Occipital lobe (tissue), 2 donors: ENCODE data around the gene MYH15. TPM values are rescaled to one million over a fixed set of nuclear protein-coding genes. Genes with fewer than 3 reads are reported as not detected.

Experiments used
- DNase-seq: peaks from one replicate; lab custom pipeline; 2025; lab: John Stamatoyannopoulos, UW
- total RNA-seq: library from RNA; depleted of rRNA; stranded (reverse); fragments of >200 nt; gene quantifications from one replicate; pipeline ENCODE4 v1.2.3, GENCODE V29; 2014

The MYH15 gene
- total RNA-seq, 1 donor from 2014 or later: 0.31 TPM

DNA sequence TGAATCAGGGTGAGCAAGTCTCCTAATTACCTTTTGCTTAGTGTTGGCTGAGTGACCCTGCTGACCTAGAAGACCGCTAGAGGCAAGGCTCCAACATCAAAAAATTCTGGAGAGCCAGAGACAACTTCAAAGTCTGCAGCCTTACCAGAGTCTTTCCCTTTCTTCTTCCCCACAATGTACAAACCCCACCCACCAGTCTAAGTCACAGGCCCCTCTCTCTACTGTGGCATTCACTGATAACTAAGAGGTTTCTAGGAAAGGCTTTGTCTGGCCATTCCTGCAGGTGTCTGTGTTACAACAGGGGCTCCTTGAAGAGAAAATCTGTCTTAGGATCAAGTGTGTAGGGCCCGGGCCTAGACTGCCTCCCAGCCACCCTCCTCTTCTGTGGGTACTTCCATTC, 525 bp downstream of the MYH15 start:
- no peak for DNase-seq

DNA sequence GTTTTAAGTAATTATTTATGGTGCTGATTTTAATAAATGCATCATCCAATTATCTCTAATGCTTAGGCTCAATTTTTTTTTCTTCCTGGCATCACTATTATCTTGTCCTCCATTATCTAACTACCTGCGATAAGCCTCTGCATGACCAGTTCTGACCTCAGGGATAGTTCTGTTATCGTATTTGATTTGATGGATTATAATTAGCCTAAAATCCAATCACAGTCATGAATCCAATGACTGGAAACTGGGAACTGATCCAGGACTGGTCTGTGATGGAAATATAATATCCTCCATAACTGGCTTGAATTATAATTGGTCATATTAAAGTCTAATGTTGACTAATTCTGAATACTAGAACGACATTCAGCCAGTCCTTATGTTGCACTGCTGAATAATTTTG, 1.1 kb downstream of the MYH15 start:
- DNase-seq: no peak

DNA sequence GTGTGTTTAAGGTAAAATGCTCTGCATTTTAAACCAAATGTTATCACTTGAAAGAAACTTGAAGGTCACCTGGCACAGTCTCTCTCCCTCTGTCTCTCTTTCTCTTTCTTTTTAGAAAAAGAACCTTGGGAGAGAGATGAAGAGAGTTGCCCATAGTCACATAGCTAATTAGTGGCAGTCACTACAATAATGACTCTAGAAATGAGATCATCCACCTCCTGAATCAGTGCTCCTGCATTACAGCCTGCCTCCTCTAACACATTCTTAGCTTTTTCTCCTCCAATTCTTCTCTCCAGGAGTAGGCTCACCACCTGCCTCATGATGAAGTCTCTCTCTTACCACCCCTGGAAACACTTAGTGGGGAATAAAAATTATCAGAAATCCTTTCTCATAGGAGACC, 2.5 kb downstream of the MYH15 start:
- no peak for DNase-seq

DNA sequence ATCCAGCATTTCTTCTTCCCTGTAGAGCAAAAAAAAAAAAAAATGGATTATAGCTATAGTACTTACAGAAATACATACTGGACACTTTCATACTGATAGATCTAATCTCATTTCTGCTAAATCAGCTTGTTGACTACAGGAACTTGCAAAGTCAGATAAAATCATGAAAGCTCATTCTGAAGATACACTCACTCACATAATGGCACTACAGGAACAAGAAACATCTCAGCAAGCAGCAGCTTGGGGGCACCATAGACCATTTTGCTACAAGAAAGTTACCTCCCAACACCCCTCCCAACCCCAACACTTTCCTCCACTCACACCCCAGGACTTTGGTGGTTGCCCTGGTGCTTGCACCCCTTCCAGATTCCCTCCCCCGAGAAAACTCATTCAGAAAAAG, 4.6 kb downstream of the MYH15 start:
- no peak for DNase-seq

DNA sequence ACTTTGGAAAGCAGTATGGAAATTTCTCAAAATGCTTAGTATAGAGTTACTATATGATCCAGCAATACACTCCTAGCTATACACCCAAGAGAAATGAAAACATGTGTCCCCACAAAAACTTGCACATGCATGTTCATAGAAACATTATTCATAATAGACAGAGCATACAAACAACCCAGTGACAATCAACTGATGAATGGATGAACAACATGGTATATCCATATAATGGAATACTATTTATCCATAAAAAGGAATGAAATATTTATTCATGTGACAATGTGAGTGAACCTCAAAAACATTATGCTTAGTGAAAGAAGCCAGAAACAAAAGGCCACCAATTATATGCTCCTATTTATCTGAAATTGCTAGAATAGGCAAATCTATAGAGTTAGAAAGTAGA, 6.7 kb downstream of the MYH15 start:
- no peak for DNase-seq

DNA sequence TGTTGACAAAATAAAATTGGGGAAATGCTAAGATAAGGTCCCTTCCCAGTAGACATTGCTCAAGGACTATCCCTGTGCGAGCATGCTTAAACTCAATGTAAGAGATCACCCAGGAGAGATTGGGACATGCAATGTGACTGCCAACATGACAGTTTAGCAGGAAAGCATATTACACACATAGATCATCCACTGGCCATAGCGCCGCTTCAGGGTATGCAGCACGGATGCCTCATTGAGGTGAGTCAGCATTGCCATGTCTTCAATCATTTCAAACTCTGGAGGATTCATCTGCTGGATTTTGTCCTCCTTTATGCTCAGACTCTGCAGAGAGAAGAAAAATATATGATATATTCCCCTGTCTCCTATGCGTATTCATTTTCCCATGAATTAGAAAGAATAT, 8.9 kb downstream of the MYH15 start:
- DNase-seq: no peak

DNA sequence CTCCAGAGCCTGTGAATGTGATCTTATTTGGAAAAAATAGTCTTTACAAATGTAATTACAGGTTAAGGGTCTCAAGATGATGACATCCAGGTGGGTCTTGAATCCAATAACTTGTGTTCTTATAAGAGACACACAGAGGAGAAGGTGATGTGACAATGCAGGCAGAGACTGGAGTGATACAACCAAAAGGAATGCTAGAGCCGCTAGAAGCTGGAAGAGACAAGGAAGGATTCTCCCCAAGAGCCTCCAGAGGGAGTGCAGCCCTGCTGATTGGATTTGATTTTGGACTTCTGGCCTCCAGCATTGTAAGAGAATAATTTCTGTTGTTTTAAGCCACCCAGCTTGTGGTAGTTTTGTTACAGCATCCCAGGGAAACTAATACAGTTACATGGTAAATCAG, 9.7 kb downstream of the MYH15 start:
- DNase-seq: no peak

DNA sequence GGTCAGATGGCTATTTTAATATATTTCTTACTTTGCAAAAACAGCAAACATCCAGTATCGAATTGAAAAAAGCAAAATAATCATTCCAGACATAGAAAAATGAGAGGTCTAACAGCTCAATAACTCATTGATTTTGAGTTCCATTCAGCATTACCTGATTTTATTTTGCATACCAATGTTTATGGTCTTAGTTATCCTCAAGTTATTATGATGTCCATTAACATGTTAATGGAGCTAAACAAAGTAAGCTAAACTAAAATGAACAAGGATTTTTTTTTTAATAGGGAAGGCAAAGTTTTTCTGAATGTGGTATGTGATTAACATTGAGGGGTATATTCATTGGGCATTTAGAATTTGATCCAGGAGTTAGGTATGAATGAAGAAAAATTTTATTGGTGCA, 13.1 kb downstream of the MYH15 start:
- no peak for DNase-seq

DNA sequence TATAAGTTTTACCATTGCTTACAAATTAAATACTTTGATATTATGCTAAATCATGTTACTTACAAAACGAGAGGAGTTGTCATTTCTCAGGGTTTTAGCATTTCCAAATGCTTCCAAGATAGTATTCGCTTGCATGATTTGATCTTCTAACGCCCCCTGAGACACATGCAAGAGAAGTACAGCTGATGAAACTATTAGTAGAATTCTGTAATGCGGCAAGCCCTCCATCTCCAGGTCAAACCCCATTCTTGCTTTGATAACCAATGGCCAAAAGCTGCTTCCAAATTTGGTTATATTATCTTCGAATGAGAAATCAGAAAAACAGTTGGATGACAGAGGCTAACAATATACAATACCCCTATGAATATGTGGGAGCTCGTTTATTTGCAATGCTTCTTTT, 14.7 kb downstream of the MYH15 start:
- no peak for DNase-seq

DNA sequence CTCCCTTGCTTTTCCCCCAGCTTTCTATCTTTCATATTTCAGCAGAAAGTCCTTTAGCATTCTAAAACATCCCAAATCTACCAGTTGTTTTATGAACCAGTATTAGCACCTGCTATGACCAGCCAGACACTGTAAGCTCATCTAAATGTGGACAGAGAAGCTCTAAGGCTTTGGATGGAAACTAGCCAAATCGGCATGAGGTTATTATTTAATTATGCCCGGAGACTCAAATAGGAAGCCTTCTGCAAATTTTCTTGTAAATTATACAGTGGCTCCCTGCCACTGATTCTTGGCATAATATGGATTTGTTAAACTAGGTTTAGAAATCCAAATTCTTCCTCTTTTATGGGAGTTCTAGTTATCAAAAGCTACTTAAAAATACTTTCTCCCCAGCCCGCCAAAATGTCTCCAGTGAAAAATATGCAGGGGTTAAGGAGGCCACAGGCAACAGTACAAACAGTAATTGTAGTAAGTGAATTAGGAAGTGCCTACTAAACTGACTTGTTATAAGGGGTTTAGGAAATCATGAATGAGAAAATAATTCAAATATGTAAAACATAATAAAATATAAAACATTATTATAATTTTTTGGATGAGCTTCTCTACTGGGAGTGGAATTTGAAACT, 15.4 kb downstream of the MYH15 start:
- no peak for DNase-seq

DNA sequence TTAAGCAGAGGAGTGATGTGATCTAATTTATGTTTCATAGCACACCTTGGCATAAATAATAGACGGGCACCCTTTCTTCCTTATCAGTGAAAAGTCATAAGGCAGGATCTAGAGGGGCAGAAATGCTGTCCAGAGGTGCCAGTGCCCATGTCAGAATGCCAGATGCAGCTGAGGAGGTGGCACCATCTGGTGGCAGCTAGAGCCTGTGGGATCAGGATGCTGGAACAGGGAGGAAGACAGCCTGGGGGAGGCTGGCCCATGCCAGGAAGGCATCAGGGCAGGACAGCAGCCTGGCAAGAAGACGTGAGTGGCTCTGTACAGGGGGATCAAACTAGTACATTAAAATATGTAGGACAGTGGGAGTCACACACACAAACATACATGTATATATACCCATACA, 16.5 kb downstream of the MYH15 start:
- no peak for DNase-seq

DNA sequence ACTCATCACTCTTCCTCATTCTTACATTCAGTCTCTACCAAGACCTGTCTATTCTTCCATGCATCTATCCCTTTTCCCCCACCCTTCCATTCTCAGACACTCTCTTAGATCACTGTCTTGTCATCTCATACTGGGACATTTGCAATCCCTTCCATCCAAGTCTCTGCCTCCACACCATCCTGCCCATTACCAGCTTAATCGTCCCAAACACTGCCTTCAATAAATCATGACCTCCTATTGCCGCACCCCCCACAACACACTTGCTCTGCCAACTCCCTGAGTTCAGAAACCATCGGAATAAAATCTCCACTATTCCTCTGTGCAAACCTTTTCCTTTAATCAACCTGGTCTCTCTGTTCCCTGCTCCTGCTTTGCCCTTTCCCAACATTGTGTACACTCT, 18.9 kb downstream of the MYH15 start:
- no peak for DNase-seq

DNA sequence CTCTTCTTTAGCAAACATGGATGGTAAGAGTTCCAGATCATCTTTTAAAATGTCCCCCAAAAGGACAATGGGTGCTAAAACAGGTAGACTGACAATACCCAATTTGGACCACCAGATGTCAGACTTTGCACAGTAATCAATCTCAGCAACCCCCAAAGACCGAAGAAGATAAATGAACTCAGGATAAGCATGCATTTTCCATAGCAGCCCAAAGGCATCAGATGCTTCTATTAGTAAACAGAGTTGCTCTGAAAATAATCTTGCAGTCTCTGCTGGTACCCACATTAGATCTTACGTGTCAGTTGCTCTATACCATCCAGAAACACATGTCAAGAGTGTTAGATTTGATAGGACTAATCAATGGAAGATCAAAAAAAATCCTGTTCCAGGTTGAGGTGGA, 20.6 kb downstream of the MYH15 start:
- DNase-seq: no peak

DNA sequence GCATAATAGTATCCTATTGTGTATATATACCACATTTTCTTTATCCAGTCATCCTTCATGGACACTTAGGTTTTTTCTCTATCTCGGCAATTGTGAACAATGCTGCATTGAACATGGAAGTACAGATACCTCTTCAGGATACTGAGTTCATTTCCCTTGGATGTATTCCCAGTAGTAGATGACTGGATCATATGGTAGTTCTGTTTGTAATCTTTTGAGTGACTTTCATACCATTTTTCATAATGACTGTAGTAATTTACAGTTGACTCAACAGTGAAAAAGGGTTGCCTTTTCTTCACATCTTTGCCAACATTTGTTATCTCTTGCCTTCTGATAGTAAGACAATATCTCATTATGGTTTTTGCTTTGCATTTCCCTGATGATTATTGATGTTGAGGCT, 21.8 kb downstream of the MYH15 start:
- DNase-seq: no peak

DNA sequence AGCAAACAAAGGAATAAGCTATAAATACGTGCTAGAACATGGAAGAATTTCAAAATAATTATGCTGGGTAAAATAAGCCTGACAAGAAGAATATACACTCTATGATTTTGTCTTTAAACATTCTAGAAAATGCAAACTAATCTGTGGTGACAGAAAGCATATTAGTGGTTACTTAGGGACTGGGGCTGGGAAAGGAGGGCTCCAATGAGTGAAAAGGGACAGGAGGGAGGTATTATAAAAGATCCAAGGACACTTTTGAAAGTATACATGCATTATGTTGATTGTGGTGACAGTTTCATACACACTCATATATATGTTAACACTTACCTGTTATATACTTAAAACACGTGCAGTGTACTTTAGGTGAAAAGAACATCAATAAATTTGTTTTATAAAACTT, 23.0 kb downstream of the MYH15 start:
- DNase-seq: no peak

DNA sequence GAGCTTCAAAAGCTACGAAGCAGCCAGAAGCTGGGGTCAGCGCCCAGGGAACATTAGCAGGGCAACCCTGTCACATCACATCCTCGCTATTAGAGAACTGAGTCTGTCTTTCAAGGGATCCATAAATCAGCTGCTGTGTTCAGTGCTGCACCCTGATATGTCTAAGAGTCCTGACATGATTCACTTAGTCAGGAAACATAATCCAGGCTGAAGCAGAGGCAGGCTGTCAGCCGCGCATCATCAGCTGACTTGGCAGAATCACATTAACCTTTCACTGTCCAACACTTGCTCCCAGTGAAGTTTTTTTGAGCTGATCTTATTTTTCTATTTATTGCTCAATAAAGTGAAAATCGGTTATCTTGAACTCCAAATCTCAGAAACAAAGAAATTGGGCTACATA, 23.5 kb downstream of the MYH15 start:
- no peak for DNase-seq

DNA sequence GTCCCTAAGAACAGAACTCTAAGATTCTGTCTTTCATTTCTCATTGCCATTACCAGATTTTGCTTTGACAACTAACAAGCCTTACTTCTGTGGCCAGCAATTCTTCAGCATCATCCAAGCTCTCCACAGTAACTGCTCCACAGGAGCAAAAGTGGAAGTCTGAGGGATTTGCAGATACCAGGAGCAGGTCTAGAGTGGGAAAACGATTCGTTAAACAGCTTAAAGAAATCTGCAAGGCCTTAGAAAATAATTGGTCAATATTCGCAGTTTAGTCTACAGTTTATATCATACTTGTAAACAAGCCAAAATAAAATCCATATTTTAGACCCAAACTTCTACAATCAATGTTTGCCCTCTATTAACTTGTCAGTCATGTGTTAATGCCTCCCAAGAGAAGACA, 24.1 kb downstream of the MYH15 start:
- no peak for DNase-seq

DNA sequence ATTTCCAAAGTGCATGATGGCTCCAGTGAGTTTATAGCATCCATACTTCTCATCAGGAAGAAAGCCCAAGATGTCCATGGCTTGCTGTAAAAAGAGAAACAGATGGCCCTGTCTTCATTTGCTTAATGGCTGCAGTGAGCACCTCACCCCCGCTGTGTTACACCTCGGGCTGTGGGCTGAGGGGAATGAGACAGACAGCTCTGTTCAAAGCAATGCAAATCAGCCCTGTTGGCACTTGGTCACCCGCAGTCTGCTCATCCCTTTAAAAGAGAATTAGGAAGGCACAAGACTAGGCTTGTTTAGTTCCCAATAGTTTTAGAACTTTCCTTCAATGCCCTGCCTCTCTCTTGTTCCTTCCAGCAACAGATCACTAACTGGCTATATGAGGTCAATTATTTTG, 25.2 kb downstream of the MYH15 start:
- peak; percentile 21 for DNase-seq

DNA sequence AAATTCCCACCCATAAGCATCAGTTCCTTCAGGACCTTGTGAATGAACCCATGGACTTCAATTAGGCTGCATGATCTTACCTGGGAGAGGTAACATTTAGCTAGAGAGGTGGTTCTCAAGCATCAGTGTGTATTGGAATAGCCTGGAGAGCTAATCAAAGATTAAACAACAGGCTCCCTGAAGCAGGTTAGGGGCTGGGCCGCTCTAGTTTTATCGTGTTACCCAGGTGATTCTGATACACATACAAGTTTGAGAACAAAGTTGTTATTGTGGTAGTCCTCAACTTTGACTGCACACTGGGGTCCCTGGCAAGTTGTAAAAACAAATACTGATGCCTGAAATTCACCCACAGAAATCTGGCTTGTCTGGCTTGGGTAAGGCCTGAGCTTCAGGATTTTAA, 31.2 kb downstream of the MYH15 start:
- DNase-seq: no peak

DNA sequence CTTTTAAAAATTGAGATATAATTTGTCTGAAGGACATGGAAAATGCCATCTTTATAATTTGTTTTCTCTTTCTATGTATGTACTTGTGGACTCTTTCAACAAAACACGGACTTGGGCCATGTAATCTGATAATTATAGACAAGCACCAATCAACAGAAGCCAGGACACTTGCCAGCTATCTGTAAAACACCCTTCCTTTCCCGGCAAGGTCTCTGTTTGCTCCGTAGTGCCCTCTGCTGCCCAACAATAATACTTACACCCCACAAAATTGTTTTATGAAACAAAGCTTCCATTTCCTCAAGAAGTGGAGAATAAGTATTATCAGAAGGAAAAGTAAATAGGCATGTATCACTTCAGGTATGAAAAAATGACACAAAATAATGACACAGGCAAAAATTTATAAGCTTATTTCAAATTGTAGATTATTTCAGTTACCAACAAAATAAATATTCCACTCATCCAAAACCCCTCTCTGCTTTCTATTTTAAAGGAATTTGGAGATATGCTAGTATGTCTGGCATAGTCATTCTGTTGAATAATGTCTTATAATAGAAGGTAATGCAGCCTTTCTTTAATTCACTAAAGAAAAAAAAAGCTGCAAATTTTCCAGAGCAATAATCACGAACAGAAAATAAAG, 32.8 kb downstream of the MYH15 start:
- peak; percentile 21 for DNase-seq

DNA sequence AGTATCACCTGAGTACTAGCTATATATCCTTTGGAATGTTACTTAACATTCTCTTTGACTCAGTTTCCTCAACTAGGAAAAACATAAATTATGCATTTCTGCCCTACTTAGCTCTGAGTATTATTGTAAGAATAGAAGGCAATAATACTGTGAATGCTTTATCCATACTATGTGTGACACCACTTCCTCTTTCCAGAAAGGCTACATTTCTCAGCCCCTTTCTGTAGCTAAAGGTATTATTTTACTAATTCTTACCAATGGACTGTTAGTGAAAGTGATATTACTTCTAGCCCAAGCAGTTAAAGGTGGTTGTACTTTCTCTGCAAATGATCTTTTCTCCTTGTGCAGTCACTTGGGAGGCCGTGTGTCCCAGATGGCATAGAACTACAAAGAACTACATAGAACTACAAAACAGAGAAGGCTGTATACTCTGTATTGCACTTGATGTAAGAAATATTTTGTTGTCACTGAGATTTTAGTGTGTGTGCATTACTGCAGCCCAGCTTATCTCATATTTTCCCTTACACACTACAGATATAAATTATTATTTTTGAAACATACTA, 35.1 kb downstream of the MYH15 start:
- DNase-seq: no peak

DNA sequence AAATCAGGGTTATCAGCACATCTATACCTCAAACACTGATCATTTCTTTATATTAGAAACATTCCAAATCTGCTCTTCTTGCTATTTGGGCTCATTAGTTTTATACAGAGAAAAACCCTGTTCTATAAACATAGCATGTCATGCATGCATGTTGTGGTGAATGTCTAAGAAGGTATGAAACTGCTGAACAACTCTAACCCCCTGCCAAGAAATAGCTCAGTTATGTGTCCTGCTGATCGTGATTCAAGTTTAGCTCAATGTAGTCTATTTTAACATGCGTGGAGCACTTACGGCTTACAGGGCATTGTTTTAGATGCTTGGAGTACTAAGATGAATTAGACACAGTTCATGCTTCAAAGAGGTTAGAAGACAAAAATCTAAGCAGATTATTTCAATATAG, 35.8 kb downstream of the MYH15 start:
- DNase-seq: no peak

DNA sequence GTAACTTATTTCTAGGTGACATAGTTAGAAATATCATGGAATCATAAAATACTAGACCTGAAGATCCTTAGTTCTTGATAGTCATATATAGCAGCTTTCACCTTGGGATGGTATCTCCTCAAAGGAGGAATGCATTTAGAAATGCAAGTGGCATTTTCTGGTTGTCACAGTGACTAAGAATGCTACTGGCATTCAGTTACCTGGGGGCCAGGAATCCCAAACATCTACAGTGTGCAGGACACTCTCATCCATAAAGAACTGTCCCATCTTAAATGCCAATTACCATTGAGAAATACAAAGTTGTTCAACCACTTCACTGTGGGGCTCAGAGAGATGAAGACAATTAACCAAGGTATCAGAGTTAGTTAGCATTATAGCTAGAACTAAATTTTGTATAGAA, 36.7 kb downstream of the MYH15 start:
- DNase-seq: no peak
